HG03064 (cell line): ENCODE measurements around the gene PATE3.

ENCODE experiments used
- ATAC-seq: cut with Tn5 transposase; IDR thresholded peaks from one replicate; pipeline ENCODE4 v1.9.1; 2021; ENCODE audit warnings: low read depth; ENCODE audit not compliant: unreplicated experiment

Gene PATE3, protein sequence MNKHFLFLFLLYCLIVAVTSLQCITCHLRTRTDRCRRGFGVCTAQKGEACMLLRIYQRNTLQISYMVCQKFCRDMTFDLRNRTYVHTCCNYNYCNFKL

GRCh38 chr11:125787827-125788226 lies at the start of gene PATE3:
Gene PATE3, plus strand, starts transcription at chr11:125788127. Its CDS starts 25 bp downstream, at chr11:125788152.
- ATAC-seq = no peak

GRCh38 chr11:125740617-125741016 lies 47.3 kb upstream of the PATE3 start:
- no peak for ATAC-seq

- no peak for ATAC-seq
These were observed 44.2 kb upstream of the PATE3 start for GRCh38 chr11:125743681-125744080.

GRCh38 chr11:125745979-125746378 lies 41.9 kb upstream of the PATE3 start, which contains the start of gene PATE1:
Gene PATE1, plus strand, starts transcription at chr11:125746279. Its CDS starts 26 bp downstream, at chr11:125746305.
- no peak for ATAC-seq

DNA sequence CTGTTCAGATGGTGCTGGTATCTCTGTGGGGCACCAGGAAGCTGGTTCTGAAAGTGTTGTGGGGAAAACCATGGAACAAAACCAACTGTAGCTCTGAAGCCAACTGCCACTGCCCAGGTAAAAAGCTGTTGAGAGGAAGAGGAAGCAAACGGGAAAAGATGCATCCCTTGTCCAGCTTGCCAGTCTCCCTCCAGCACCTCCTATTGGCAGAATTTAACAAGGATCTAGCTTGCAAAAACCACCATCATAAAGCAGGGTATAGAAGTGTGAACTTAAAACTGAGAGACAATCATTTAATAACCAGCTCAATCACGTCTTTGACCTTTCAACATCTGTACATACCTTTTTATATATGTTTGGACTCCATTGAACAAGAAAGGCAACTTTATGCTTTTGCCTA lies 37.3 kb upstream of the PATE3 start:
- ATAC-seq = no peak

- no peak for ATAC-seq
These were observed 31.9 kb upstream of the PATE3 start for GRCh38 chr11:125756050-125756449.

DNA sequence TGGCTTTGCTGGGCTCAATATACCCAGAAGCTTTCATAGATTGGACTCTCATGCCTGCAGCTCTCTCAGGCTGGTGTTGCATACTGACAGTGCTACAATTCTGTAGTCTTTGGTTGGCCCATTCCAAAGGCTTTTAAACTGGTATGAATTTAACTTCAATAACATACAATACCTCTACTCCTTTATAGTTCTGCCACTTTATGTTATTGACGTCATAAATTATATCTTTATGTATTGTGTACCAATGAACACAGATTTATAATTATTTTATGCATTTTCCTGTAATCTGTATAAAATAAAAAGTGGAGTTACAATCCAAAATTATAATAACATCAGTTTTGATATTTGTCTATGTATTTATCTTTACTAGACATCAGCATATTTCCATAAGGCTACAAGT lies 25.5 kb upstream of the PATE3 start:
- no peak for ATAC-seq

GRCh38 chr11:125763483-125763882 lies 24.4 kb upstream of the PATE3 start:
- no peak for ATAC-seq

GRCh38 chr11:125766251-125766650 lies 21.7 kb upstream of the PATE3 start:
- no peak for ATAC-seq

DNA sequence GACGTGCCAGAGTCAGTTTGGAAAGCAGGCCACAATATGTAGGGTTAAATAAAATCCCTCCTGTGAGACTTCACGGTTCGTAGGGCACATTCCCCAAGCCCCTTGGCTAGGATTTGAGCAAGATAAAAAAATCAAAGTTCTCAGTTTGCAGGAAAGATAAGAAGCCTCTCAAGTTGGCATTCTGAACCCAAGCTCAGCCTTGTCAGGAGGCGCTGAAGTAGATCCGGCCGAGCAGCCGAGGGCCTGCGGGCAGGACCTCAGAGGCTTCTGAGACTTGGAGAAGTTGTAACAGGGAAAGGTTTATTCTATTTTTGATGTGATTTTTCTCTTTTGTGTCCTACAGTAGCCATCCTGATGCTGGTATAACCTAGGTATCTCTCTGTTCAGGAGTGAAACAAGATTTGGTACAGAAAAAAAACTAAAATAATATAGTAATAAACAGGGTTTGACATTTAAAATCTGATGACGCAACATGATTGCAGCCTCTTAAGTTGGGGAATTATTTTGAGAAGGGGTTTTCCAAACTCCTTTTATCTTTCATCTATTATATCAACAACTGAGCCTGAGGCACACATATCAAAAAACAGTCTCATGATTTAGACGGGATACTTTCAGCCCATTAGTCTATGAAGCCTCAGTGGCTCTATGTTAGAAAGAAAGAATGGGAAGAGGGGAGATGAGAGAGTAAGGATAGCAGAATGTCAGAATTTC lies 19.4 kb upstream of the PATE3 start:
- ATAC-seq = no peak

- ATAC-seq = no peak
These were observed 17.3 kb upstream of the PATE3 start for GRCh38 chr11:125770583-125770982.

GRCh38 chr11:125772834-125773505 lies 15.0 kb upstream of the PATE3 start:
- ATAC-seq = no peak

DNA sequence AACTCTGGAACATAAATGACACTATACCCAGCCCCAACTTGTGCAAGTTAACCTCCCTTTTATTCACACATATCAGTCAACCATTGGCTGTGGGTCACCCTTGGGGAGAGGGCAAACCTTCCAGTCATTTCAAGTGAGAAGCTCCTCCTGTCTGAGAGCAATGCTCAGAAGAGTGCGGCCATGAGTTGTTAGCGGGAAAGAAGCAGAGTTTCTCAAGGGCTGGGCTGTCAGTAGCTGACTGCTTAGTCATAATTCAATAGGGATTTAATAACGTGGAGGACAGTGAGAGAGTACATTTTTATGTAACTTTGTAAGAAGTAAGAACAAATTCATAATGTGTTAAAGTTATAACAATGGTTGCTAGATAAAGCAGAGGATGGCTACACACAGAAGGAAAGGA lies 14.4 kb upstream of the PATE3 start:
- no peak for ATAC-seq

- ATAC-seq = no peak
These were observed 10.6 kb upstream of the PATE3 start for GRCh38 chr11:125777309-125777708.

GRCh38 chr11:125778728-125779127 lies 9.2 kb upstream of the PATE3 start, which contains the start of gene PATE2:
Gene PATE2, minus strand, starts transcription at chr11:125778828. Its CDS starts 55 bp downstream, at chr11:125778773.
- ATAC-seq = no peak

GRCh38 chr11:125784678-125785077 lies 3.2 kb upstream of the PATE3 start:
- ATAC-seq = no peak

GRCh38 chr11:125790825-125791224 lies 2.9 kb downstream of the PATE3 start:
- ATAC-seq = no peak

GRCh38 chr11:125797641-125798040 lies 9.7 kb downstream of the PATE3 start:
- ATAC-seq = no peak

- no peak for ATAC-seq
These were observed 11.9 kb downstream of the PATE3 start for GRCh38 chr11:125799808-125800207.

DNA sequence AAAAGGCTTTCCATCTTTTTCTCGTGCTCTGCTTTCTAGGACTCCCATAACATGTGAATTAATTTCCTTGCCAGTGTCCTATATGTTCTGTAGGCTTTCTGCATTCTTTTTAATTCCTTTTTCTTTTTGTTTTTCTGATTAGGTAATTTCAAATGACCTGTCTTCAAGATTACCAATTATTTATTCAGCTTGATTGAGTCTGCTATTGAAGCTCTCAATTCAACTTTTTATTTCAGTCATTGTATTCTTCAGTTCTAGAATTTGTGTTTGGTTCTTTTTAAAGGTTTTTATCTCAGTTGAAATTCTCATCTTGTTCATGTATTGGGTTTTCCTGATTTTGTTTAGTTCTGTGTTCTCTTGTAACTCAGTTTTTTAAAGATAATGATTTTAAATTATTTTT lies 14.5 kb downstream of the PATE3 start:
- ATAC-seq = no peak

- ATAC-seq = no peak
These were observed 20.0 kb downstream of the PATE3 start for GRCh38 chr11:125807909-125808308.

DNA sequence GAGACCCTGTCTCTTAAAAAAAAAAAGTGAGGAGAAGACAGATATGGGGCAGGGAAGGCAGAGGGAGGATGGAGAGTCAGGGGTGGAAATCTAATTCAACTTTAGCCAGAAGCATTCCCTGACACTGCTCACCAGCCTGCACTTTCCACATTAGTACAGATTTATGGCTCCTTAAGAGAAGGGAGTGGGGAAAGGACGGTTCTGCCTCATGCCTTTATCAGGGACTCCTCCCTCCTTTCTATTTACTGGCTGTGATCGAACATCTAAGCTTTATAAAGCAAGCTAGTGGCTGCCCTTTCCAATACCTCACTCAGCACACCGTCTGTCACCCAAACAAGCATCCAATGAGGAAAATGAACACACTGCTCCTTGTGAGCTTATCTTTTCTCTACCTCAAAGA lies 45.1 kb downstream of the PATE3 start, which contains the start of gene PATE4:
PATE4 (plus strand) TSS at position 301 of the 400 bp plus-strand sequence; CDS start at position 345, 44 bp downstream.
- ATAC-seq = no peak
